Activated CD8-positive, alpha-beta memory T cell treated with anti-CD3 and anti-CD28 coated beads, Interleukin-2, amount 50 U/mL, for 4 hours (primary cell): ENCODE data around the gene TMEM47.

Experiments used
- DNase-seq: peaks from one replicate; pipeline ENCODE4 v3.0.0-alpha.2; 2020

Gene TMEM47

GRCh38 chrX:34584781-34585180 is 72.3 kb downstream of the TMEM47 start:
- DNase-seq: no peak

GRCh38 chrX:34580069-34580468 is 77.0 kb downstream of the TMEM47 start:
- no peak for DNase-seq

DNA sequence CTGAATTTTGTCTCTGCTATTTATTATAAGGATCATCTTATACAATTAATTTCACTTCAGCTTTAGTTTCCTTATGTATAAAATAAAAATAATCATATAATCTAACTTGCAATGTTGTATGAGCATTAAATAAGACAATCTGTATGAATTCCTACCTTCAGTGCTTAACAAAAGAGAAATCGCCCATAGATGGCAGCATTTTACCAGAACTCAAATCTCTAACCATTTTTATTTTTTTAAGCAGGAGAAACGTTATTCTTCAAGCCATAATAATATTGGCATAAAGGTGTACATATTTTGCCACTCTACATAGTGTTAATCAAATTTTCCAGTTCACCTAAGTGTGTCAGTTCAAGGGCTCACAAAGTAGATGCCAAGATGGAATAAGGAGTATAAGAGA is 78.8 kb downstream of the TMEM47 start:
- DNase-seq: no peak
